ENCODE data around the gene LY6G6C. TPM values are rescaled to one million over a fixed set of nuclear protein-coding genes. Genes with fewer than 3 reads are reported as not detected.

Gene LY6G6C
- total and polyA plus RNA-seq, 12 donors: not detected

DNA sequence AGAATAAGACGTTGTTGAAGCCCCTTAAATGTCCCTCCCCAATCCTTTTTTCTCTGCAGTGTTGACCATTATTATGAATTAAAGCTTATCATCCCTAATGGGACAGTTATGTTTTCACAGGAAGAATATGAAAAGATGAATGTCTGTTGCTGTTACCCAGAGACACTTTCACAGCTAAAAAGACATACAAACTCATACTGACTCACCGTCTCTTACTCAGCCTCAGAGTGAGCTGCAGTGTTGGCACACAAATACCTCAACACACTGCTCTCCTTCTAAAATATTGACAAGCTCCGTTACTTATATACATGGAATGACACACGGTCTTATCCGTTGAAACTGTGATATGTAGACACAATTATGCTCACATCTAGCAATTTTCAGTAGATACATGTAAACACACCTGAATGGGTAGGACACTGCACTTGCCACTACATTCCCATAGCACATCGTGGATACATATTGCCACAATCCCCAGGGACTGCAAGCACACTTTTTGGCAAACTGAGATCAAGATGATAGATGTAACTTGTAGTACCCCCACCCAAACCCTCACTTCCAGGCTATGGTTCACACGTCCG is 31.3 kb upstream of the LY6G6C start:
- WGBS, 2 donors: 77% methylated on average over 8 of the region's 8 CpGs
- DNase-seq (no peak), ATAC-seq (no peak)
- H3K36me3 ChIP-seq: no peaks in the 10 kb centered on the region
- no peaks in the 10 kb centered on the region for H3K4me1 ChIP-seq
- no peaks in the 10 kb centered on the region for H3K27me3 ChIP-seq
- intact Hi-C loops (cut with DNase I): no loop called here
- TF ChIP-seq CTCF (IDR thresholded peaks at IDR 0.05): no peak
- no peak overlapping the region for H3K4me3 ChIP-seq
- H3K27ac ChIP-seq: no peak overlapping the region
- H3K9me3 ChIP-seq: no peaks in the 10 kb centered on the region

DNA sequence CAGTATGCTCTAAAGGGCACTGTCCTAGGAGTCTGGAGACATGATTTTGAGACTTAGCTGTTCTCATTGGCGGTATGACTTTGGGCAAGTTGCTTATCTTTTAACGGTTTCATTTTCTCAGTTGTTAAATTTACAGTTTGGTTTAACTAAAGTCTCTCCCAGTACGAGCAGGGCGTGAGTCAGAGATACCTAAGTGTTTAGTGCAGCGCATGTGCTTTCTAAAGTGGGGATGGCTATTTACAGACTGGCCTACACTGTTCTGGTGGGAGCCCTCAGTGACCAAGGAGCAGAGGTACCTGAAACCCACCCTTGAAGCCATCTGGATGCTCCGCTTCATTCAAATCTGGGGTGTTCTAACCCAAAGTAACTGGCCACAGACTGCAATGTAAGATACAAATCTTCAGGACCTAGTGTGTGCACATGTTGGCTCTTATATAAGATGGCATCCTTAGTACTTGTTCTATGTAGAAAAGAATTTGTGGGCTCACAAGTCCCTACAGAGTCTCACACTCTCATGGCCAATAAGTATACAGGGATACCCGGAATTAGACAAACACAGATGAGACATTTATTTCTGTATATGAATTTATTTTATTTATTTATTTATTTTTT is 29.0 kb upstream of the LY6G6C start:
- no peak for TF ChIP-seq CTCF (IDR thresholded peaks at IDR 0.05)
- no peak overlapping the region for H3K4me3 ChIP-seq
- H3K9me3 ChIP-seq: no peaks in the 10 kb centered on the region
- peaks cover 0 to 8% (median 0%) of the 10 kb centered on the region in 9 donors for H3K36me3 ChIP-seq
- 86 to 87% methylated on average over 7 of the region's 7 CpGs for WGBS, 2 donors
- ATAC-seq (peak in 2 of 8 donors; percentile 53 to 58), DNase-seq (no peak)
- H3K27ac ChIP-seq: no peak overlapping the region
- H3K27me3 ChIP-seq: no peaks in the 10 kb centered on the region
- H3K4me1 ChIP-seq: no peaks in the 10 kb centered on the region
- intact Hi-C loops (cut with DNase I): no loop called here

DNA sequence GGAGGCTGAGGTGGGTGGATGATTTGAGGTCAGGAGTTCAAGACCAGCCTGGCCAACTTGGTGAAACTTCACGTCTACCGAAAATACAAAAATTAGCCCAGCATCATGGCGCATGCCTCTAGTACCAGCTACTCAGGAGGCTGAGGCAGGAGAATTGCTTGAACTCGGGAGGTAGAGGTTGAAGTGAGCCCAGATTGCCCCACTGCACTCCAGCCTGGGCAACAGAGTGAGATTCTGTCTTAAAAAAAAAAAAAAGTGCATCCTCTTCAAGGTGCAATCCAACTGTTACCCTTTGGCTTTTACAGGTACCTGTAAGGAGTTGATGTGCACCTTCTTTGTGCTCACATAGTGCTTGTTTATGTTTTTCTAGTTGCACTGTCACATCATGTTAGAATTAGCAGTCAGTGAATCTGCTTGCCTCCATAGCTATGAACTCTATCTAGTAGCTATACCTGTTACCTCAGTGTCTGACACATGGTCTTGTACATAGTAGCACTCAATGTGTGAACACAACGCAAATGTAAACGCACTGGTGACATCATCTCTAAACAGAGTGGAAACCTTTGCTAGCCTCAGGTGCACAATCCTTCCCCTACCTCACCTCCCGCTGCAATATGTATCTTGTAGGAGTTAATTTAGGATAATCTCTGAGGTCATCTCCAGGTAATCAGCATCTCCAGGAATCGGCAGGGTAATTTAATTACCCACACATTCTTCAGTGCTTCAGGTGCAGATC is 27.9 kb upstream of the LY6G6C start:
- ATAC-seq (no peak), DNase-seq (no peak)
- no peaks in the 10 kb centered on the region for H3K27me3 ChIP-seq
- WGBS, 2 donors: 95% methylated on average over 8 of the region's 8 CpGs
- no peaks in the 10 kb centered on the region for H3K9me3 ChIP-seq
- no peak for TF ChIP-seq CTCF (IDR thresholded peaks at IDR 0.05)
- H3K4me1 ChIP-seq: no peaks in the 10 kb centered on the region
- H3K36me3 ChIP-seq: peaks cover 0 to 8% (median 0%) of the 10 kb centered on the region in 9 donors
- H3K4me3 ChIP-seq: no peak overlapping the region
- no peak overlapping the region for H3K27ac ChIP-seq
- intact Hi-C loops (cut with DNase I): no loop called here

- 53 to 60% methylated on average over 1 of the region's 1 CpG for WGBS, 2 donors
- DNase-seq: no peak
- ATAC-seq: no peak
- intact Hi-C loops (cut with DNase I): loop anchor here in 1 of 10 donors (5.0 kb wide), 1 partner anchor 38 kb away; no protein-coding TSS in a partner anchor
- no peaks in the 10 kb centered on the region for H3K9me3 ChIP-seq
- H3K27me3 ChIP-seq: no peaks in the 10 kb centered on the region
- H3K4me3 ChIP-seq: no peak overlapping the region
- H3K4me1 ChIP-seq: peaks cover 0 to 12% (median 9%) of the 10 kb centered on the region in 9 donors
- no peak overlapping the region for H3K27ac ChIP-seq
- peaks cover 0 to 27% (median 0%) of the 10 kb centered on the region in 9 donors for H3K36me3 ChIP-seq
- TF ChIP-seq CTCF (IDR thresholded peaks at IDR 0.05): no peak
These were observed 22.9 kb upstream of the LY6G6C start for GRCh38 chr6:31744422-31744821.

Data from heart right ventricle (tissue), 16 donors.